GM23338 (cell line): Measurements from ENCODE around the gene ABCC9.

Source experiments
- CREB1 ChIP-seq: fragments of 250-450 bp; sonication (Bioruptor Pico); IDR thresholded peaks from 2 replicates; pipeline ENCODE4 v1.5.0; 2020; ENCODE audit warnings: low read depth, mild to moderate bottlenecking, moderate library complexity
- EZH2phosphoT487 ChIP-seq: fragments of 200-600 bp; sonication (generic); IDR thresholded peaks from one replicate; pipeline ENCODE4 v1.8.1; 2018; ENCODE audit warnings: antibody characterized with exemption; ENCODE audit not compliant: unreplicated experiment
- JUNB ChIP-seq: IDR thresholded peaks from one replicate; pipeline ENCODE4 v1.6.1; 2016; ENCODE audit warnings: antibody characterized with exemption; ENCODE audit not compliant: unreplicated experiment
- POLR2AphosphoS5 ChIP-seq: IDR thresholded peaks from 2 replicates; pipeline ENCODE4 v1.6.1; 2016; ENCODE audit warnings: antibody characterized with exemption, low read depth
- ZNF114 ChIP-seq: fragments of 250-450 bp; sonication (Bioruptor Pico); IDR thresholded peaks from 2 replicates; pipeline ENCODE4 v1.5.0; 2020; ENCODE audit warnings: mild to moderate bottlenecking, moderate library complexity
- TF ChIP-seq, protein P1 (sequence below), 2 experiments: fragments of 200-600 bp in 1 of 2; sonication (generic) in 1 of 2; conservative IDR thresholded peaks; 2 replicates each; pipeline versions ENCODE4 v1.5.1 to v1.6.1; 2016 to 2017; ENCODE audit warnings: antibody characterized with exemption in 2 of 2, low read depth in 2 of 2, mild to moderate bottlenecking in 2 of 2, moderate library complexity in 1 of 2
- TF ChIP-seq, protein P2 (sequence below): IDR thresholded peaks from one replicate; pipeline ENCODE4 v1.6.1; 2018; ENCODE audit warnings: antibody characterized with exemption; ENCODE audit not compliant: unreplicated experiment
- TF ChIP-seq, protein P3 (sequence below): IDR thresholded peaks from 2 replicates; pipeline ENCODE4 v1.6.1; 2016; ENCODE audit warnings: antibody characterized with exemption

DNA sequence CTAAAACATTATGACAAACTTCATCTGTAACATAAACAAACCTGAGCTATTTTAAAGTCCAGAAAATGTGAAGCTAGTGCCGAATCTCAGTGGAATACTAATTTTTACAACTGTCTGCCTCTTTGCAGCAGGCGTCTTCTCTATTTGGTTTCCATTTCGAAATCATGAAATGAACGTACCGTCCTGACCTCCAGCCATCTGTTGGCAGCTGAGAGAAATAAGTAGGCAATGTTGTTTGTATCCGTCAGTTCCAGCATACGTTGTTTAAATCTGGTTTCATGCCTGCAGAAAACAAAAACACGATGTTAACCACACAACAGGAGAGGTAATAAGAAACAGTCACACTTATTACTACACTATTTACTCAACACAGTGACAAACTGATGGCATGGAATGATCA lies 112.4 kb downstream of the ABCC9 start:
- TF ChIP-seq EZH2phosphoT487 (no peak), ZNF114 (CRISPR knock-in tag) (no peak), POLR2AphosphoS5 (no peak), JUNB (no peak), CREB1 (no peak)
- TF ChIP-seq, protein P1, sequence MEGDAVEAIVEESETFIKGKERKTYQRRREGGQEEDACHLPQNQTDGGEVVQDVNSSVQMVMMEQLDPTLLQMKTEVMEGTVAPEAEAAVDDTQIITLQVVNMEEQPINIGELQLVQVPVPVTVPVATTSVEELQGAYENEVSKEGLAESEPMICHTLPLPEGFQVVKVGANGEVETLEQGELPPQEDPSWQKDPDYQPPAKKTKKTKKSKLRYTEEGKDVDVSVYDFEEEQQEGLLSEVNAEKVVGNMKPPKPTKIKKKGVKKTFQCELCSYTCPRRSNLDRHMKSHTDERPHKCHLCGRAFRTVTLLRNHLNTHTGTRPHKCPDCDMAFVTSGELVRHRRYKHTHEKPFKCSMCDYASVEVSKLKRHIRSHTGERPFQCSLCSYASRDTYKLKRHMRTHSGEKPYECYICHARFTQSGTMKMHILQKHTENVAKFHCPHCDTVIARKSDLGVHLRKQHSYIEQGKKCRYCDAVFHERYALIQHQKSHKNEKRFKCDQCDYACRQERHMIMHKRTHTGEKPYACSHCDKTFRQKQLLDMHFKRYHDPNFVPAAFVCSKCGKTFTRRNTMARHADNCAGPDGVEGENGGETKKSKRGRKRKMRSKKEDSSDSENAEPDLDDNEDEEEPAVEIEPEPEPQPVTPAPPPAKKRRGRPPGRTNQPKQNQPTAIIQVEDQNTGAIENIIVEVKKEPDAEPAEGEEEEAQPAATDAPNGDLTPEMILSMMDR (conservative IDR thresholded peaks at IDR 0.05; ENCODE audit: low read depth in 2 of 2), result no peak
- TF ChIP-seq, protein P2, sequence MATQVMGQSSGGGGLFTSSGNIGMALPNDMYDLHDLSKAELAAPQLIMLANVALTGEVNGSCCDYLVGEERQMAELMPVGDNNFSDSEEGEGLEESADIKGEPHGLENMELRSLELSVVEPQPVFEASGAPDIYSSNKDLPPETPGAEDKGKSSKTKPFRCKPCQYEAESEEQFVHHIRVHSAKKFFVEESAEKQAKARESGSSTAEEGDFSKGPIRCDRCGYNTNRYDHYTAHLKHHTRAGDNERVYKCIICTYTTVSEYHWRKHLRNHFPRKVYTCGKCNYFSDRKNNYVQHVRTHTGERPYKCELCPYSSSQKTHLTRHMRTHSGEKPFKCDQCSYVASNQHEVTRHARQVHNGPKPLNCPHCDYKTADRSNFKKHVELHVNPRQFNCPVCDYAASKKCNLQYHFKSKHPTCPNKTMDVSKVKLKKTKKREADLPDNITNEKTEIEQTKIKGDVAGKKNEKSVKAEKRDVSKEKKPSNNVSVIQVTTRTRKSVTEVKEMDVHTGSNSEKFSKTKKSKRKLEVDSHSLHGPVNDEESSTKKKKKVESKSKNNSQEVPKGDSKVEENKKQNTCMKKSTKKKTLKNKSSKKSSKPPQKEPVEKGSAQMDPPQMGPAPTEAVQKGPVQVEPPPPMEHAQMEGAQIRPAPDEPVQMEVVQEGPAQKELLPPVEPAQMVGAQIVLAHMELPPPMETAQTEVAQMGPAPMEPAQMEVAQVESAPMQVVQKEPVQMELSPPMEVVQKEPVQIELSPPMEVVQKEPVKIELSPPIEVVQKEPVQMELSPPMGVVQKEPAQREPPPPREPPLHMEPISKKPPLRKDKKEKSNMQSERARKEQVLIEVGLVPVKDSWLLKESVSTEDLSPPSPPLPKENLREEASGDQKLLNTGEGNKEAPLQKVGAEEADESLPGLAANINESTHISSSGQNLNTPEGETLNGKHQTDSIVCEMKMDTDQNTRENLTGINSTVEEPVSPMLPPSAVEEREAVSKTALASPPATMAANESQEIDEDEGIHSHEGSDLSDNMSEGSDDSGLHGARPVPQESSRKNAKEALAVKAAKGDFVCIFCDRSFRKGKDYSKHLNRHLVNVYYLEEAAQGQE, result no peak
- TF ChIP-seq, protein P3, sequence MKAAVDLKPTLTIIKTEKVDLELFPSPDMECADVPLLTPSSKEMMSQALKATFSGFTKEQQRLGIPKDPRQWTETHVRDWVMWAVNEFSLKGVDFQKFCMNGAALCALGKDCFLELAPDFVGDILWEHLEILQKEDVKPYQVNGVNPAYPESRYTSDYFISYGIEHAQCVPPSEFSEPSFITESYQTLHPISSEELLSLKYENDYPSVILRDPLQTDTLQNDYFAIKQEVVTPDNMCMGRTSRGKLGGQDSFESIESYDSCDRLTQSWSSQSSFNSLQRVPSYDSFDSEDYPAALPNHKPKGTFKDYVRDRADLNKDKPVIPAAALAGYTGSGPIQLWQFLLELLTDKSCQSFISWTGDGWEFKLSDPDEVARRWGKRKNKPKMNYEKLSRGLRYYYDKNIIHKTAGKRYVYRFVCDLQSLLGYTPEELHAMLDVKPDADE, result no peak
